PC-9 (cell line): Measurements from ENCODE around the gene PPM1J. TPM values are rescaled to one million over a fixed set of nuclear protein-coding genes. Genes with fewer than 3 reads are reported as not detected.
A peak's percentile ranks its signal among the peaks of the same experiment; 100 is the strongest.

Source experiments
- BruUV-seq: library from RNA; stranded (reverse); fragments of 400-500 nt; replicated peaks from 2 replicates; lab custom pipeline; 2021; lab: Mats Ljungman, UMichigan
- CTCF ChIA-PET: fragments of 300-600 bp; sonication (Branson Sonifier 250); formaldehyde crosslinking; loops from one replicate; lab custom pipeline; 2022; ENCODE audit warnings: antibody characterized with exemption; lab: Charles Lee
- POLR2A ChIA-PET: fragments of 300-600 bp; sonication (Branson Sonifier 250); formaldehyde crosslinking; loops from one replicate; lab custom pipeline; 2022; ENCODE audit warnings: antibody characterized with exemption; ENCODE audit not compliant: unreplicated experiment; lab: Charles Lee
- DNase-seq, 2 experiments: peaks; one replicate each; pipeline versions ENCODE4 v3.0.0 to v3.0.0-alpha.2; 2015 to 2022; ENCODE audit warnings: mixed read lengths in 1 of 2
- H2AFZ ChIP-seq: fragments of 200-600 bp; sonication (generic); 2 replicates; pipeline ENCODE4 v1.8.1; 2017; ENCODE audit warnings: antibody characterized with exemption
- H3F3A ChIP-seq: fragments of 200-600 bp; sonication (generic); 2 replicates; pipeline ENCODE4 v1.8.1; 2017; ENCODE audit warnings: antibody characterized with exemption, mild to moderate bottlenecking, low read depth; ENCODE audit not compliant: insufficient read depth
- H3K27ac ChIP-seq: fragments of 200-600 bp; sonication (generic); 2 replicates; pipeline ENCODE4 v1.6.1; 2016; ENCODE audit warnings: mixed run types
- H3K27me3 ChIP-seq: fragments of 200-600 bp; sonication (generic); 2 replicates; pipeline ENCODE4 v1.6.1; 2016; ENCODE audit warnings: low read depth, mixed run types; ENCODE audit not compliant: insufficient read depth
- H3K36me3 ChIP-seq: fragments of 200-600 bp; sonication (generic); 2 replicates; pipeline ENCODE4 v1.6.1; 2016; ENCODE audit warnings: low read depth, mixed run types
- H3K4me1 ChIP-seq: fragments of 200-600 bp; sonication (generic); replicated peaks from 2 replicates; pipeline ENCODE4 v1.6.1; 2016; ENCODE audit warnings: mixed run types; ENCODE audit not compliant: insufficient read depth
- H3K4me2 ChIP-seq: fragments of 200-600 bp; sonication (generic); 2 replicates; pipeline ENCODE4 v1.6.1; 2017; ENCODE audit warnings: mixed run types
- H3K4me3 ChIP-seq: fragments of 200-600 bp; sonication (generic); 2 replicates; pipeline ENCODE4 v1.6.1; 2016; ENCODE audit warnings: mixed run types
- H3K79me2 ChIP-seq: fragments of 200-600 bp; sonication (generic); 2 replicates; pipeline ENCODE4 v1.6.1; 2017; ENCODE audit warnings: low read depth, mixed run types
- H3K9me2 ChIP-seq: fragments of 200-600 bp; sonication (generic); 2 replicates; pipeline ENCODE4 v1.8.1; 2017; ENCODE audit warnings: mild to moderate bottlenecking; ENCODE audit not compliant: insufficient read depth
- H3K9me3 ChIP-seq: fragments of 200-600 bp; sonication (generic); 2 replicates; pipeline ENCODE4 v1.8.1; 2016; ENCODE audit warnings: low read depth; ENCODE audit not compliant: insufficient read depth
- H4K20me1 ChIP-seq: fragments of 200-600 bp; sonication (generic); 2 replicates; pipeline ENCODE4 v1.8.1; 2017; ENCODE audit not compliant: insufficient read depth
- EZH2 ChIP-seq: fragments of 200-600 bp; sonication (generic); IDR thresholded peaks from 2 replicates; pipeline ENCODE4 v1.8.0; 2017; ENCODE audit warnings: antibody characterized with exemption, low read depth
- intact Hi-C: fragments of 100-400 bp; cut with micrococcal nuclease; formaldehyde crosslinking; loops from one replicate; pipeline ENCODE4 v1.10.0; 2022; ENCODE audit not compliant: unreplicated experiment
- total RNA-seq: library from RNA; stranded (reverse); gene quantifications from 2 replicates; pipeline ENCODE4 v1.2.3, GENCODE V29; 2021
- TF ChIP-seq, protein P1 (sequence below): fragments of 200-600 bp; sonication (generic); conservative IDR thresholded peaks from 2 replicates; pipeline ENCODE4 v1.6.1; 2017; ENCODE audit warnings: mixed run types, antibody characterized with exemption, mild to moderate bottlenecking, moderate library complexity

Gene PPM1J
- total RNA-seq, 1 experiment from 2014 or later: 6.0 TPM

DNA sequence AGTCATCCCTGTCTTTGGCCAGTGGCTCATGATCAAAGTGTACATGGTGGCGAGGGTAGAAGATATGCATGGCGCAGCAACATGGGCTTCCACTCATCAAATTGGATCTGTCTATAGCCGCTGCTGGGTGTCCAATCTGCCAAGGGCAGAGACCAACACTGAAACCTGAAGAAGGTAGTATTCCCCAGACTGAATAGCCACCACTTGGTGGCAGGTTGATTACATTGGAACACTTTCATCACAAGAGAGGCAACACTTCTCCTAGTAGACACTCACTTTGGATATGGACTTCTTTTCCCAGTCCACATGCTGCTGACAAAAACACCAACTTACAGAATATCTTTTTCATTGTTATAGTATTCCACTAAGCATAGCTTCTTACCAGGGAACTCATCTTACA is 22.4 kb upstream of the PPM1J start:
- H3K9me3 ChIP-seq: no peaks in the 10 kb centered on the region
- CTCF ChIA-PET: interaction anchor here (0.8 kb wide), 1 partner anchor 17 kb away, joined by 3 read pairs; no protein-coding TSS in a partner anchor
- H3K9me2 ChIP-seq: no peaks in the 10 kb centered on the region
- no peaks in the 10 kb centered on the region for H3K36me3 ChIP-seq
- H4K20me1 ChIP-seq: no peaks in the 10 kb centered on the region
- H2AFZ ChIP-seq: no peak overlapping the region
- no peak overlapping the region for H3K27ac ChIP-seq
- intact Hi-C loops: no loop called here
- no peak for TF ChIP-seq EZH2
- TF ChIP-seq, protein P1, sequence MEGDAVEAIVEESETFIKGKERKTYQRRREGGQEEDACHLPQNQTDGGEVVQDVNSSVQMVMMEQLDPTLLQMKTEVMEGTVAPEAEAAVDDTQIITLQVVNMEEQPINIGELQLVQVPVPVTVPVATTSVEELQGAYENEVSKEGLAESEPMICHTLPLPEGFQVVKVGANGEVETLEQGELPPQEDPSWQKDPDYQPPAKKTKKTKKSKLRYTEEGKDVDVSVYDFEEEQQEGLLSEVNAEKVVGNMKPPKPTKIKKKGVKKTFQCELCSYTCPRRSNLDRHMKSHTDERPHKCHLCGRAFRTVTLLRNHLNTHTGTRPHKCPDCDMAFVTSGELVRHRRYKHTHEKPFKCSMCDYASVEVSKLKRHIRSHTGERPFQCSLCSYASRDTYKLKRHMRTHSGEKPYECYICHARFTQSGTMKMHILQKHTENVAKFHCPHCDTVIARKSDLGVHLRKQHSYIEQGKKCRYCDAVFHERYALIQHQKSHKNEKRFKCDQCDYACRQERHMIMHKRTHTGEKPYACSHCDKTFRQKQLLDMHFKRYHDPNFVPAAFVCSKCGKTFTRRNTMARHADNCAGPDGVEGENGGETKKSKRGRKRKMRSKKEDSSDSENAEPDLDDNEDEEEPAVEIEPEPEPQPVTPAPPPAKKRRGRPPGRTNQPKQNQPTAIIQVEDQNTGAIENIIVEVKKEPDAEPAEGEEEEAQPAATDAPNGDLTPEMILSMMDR: no peak
- H3K4me2 ChIP-seq: no peak overlapping the region
- H3K27me3 ChIP-seq: no peaks in the 10 kb centered on the region
- H3K79me2 ChIP-seq: no peaks in the 10 kb centered on the region
- POLR2A ChIA-PET: no interaction called here
- H3K4me1 ChIP-seq: peaks cover 12% of the 10 kb centered on the region; the same call in 1 of the 2 replicates
- H3F3A ChIP-seq: peaks cover 4% of the 10 kb centered on the region; the same call in 1 of the 2 replicates
- no peak for DNase-seq
- no peak overlapping the region for H3K4me3 ChIP-seq
- BruUV-seq: no TSS peak

DNA sequence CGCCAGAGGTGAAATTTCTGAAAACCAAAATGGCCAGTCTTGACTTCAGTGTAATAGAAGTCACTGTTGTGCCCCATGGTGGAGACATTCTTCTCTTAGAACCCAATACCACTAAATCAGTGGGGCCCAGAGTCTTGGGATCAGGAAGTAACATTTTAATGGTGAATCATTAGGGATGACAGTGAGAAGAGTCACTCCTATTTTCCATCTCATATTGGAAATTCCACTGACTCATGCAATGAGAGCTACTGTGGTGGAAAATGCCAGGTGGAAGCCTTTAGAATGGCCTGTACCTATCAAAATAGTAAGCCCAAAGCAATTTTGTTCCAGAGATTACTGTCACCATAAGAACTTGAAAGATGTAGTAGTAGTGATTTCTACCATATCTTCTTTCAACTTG is 20.6 kb upstream of the PPM1J start:
- CTCF ChIA-PET: no interaction called here
- H3K9me2 ChIP-seq: no peaks in the 10 kb centered on the region
- H3K27me3 ChIP-seq: no peaks in the 10 kb centered on the region
- H3K36me3 ChIP-seq: no peaks in the 10 kb centered on the region
- intact Hi-C loops: no loop called here
- DNase-seq: peak; percentile 18 to 90
- no peak overlapping the region for H2AFZ ChIP-seq
- peak overlapping the region; percentile 36 for H3K27ac ChIP-seq
- peaks cover 12% of the 10 kb centered on the region; the same call in 1 of the 2 replicates for H3K4me1 ChIP-seq
- POLR2A ChIA-PET: no interaction called here
- H3F3A ChIP-seq: peaks cover 4% of the 10 kb centered on the region; the same call in 1 of the 2 replicates
- BruUV-seq: no TSS peak
- no peak overlapping the region for H3K4me2 ChIP-seq
- TF ChIP-seq EZH2: no peak
- TF ChIP-seq, protein P1: no peak
- H3K9me3 ChIP-seq: no peaks in the 10 kb centered on the region
- H3K4me3 ChIP-seq: no peak overlapping the region
- no peaks in the 10 kb centered on the region for H3K79me2 ChIP-seq
- H4K20me1 ChIP-seq: no peaks in the 10 kb centered on the region

DNA sequence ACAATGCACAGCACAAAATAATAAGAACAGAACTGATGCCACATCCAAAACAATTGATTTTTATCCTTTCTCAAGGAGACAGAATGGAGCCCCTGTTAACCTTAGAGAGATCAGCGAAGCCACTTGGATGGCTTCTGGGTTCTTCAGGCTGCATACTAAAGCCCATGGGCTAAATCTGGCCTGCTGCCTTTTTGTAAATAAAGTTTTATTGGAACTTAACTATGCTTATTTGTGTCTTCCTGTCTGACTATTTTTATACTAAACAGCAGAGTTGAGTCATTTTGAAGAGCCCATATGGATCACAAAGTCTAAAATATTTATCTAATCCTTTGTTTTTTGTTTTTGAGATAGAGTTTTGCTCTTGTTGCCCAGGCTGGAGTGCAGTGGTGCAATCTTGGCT is 16.3 kb upstream of the PPM1J start:
- H3K4me2 ChIP-seq: no peak overlapping the region
- ChIA-PET CTCF (no interaction called here), POLR2A (no interaction called here)
- no peaks in the 10 kb centered on the region for H3K79me2 ChIP-seq
- H3K4me1 ChIP-seq: peaks cover 12% of the 10 kb centered on the region; the same call in 1 of the 2 replicates
- no peaks in the 10 kb centered on the region for H3K9me3 ChIP-seq
- DNase-seq: no peak
- no TSS peak for BruUV-seq
- H3K4me3 ChIP-seq: no peak overlapping the region
- intact Hi-C loops: no loop called here
- H3K27me3 ChIP-seq: no peaks in the 10 kb centered on the region
- no peaks in the 10 kb centered on the region for H3K9me2 ChIP-seq
- H3K36me3 ChIP-seq: no peaks in the 10 kb centered on the region
- no peak overlapping the region for H2AFZ ChIP-seq
- peaks cover 4% of the 10 kb centered on the region; the same call in 1 of the 2 replicates for H3F3A ChIP-seq
- no peak overlapping the region for H3K27ac ChIP-seq
- TF ChIP-seq EZH2: no peak
- TF ChIP-seq, protein P1: no peak
- no peaks in the 10 kb centered on the region for H4K20me1 ChIP-seq
